ENCODE results near the gene TIMP3.
"Not testable (repeated sequence)": the region's sequence is repeated elsewhere in the genome, so short reads cannot be mapped to it uniquely, and the experiment has no call there.

Gene TIMP3

DNA sequence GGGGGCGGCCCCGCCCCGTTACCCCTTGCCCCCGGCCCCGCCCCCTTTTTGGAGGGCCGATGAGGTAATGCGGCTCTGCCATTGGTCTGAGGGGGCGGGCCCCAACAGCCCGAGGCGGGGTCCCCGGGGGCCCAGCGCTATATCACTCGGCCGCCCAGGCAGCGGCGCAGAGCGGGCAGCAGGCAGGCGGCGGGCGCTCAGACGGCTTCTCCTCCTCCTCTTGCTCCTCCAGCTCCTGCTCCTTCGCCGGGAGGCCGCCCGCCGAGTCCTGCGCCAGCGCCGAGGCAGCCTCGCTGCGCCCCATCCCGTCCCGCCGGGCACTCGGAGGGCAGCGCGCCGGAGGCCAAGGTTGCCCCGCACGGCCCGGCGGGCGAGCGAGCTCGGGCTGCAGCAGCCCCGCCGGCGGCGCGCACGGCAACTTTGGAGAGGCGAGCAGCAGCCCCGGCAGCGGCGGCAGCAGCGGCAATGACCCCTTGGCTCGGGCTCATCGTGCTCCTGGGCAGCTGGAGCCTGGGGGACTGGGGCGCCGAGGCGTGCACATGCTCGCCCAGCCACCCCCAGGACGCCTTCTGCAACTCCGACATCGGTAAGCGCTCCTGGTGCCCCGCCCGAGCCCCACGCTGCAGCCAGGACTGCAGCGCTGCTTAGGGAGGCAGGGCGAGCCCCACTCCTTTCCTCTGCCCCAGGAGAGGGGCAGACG is at the start of gene TIMP3:
Gene TIMP3, plus strand, starts transcription at position 169 of the 700 bp plus-strand sequence. Its CDS starts 297 bp downstream, at position 466.
- peak; percentile 46 for DNase-seq

DNA sequence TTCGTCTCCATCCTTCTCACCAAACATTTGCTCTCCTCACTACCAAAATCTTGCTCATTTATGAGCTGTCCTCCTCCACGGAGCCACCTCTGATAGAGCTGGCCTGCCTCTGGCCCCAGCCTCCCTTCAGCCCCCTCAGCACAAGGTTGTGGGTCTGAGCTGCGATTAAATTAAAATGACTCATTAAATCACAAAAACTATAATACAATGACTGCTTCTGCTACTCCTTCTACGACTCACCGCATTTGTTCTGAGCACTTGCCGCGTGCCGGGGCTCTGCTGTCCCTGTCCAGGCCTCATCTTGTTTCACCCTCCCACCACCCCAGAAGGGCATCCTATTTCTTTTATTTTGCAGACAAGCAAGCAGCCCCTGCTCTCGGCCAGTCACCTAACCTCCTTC is 49.2 kb upstream of the TIMP3 start:
- DNase-seq = no peak

DNA sequence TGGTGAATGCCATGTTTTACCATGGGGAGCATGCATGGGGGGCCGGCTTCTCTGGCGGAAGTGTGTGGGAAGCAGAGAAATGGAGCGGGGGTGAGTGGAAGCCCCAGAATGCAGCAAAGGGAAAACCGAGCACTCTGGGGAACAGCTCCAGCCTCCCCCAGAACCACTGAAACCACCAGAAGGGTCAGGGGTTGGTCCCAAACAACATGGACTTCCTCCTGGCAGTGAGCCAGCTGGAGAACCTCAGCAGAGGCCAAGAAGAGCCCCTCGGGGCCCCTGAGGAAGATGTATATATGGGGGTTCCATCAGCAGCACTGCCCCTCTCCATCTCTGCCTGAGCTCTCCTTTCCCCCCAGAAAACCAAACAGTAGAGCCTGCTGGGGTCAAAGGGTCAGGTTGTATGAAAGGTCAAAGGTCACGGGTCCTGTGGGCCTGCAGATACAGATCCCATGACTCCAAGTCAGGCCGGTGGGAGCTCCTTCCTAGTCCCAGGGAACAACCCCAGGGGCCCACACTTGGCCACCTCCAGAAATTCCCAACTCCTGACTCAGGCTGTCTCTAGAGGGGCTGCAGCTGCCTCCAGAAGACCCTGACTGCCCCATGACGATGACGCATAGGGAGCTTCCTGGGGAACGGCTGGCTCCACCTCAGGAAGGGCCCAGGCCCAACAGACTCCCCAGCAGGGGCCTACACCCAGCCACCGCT is 48.5 kb upstream of the TIMP3 start:
- DNase-seq = no peak

DNA sequence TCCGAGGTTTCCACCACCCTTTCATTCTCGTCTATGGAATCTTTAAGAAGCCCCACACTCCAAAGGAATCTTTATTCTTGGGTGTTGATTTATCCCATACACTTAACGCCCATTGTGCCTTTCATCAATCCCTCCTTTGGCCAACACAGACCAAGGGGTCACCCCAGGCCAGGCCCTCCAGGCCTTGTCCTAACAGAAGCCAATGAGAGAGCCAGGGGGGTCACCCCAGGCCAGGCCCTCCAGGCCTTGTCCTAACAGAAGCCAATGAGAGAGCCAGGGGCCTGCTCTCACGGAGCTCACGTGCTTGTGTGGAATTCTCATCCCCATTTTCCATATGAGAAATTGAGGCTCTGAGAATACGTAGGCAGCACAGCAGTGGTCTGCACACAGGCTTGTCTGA is 47.9 kb upstream of the TIMP3 start:
- DNase-seq = no peak

DNA sequence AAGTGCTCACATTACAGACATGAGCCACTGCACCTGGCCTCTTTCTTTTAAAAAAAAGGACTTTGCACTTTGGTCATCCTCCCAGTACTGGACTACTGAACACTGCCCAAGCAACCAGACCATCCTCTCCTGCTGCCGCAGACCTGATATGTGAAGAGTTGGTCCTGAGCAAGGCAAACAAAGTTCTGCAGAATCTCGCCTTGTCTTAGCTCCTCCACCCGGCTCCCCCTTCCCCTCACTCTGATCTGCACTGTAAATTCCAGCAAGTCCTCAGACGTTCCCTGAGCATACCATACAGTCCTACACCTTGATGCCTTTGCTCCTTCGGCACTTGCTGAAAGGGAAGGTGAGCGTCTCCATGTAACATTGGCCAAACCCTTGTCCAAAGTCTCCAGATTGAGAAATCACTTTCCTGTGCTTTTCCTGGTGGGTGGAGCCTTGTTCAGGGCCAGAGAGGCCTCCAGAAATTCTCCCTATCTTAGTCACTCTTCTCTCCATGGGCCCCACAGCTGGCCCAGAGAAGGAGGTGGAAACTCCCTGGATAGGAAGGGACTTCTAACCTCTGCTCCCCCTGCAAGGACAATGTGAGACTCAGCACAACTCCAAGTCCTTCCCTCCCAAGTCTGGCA is 47.0 kb upstream of the TIMP3 start:
- no peak for DNase-seq

DNA sequence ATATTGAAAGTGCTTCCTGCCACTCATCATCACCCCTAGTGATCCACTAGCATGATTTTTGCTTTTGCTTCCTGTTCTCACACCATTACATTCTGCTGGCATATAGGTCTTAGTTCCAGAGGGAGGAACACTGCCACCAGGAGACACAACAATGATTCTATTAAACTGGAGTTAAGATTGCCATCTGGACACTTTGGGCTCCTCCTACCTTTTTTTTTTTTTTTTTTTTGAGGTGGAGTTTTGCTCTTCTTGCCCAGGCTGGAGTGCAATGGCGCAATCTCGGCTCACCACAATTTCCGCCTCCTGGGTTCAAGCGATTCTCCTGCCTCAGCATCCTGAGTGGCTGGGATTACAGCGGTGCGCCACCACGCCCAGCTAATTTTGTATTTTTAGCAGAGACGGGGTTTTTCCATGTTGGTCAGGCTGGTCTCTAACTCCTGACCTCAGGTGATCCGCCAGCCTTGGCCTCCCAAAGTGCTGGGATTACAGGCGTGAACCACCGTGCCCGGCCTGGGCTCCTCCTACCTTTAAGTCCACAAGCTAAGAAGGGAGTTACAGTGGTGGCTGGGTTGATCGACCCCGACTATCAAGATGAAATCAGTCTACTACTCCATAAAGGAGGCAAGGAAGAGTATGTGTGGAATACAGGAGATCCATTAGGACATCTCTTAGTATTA is 44.3 kb upstream of the TIMP3 start:
- DNase-seq = not testable (repeated sequence)

DNA sequence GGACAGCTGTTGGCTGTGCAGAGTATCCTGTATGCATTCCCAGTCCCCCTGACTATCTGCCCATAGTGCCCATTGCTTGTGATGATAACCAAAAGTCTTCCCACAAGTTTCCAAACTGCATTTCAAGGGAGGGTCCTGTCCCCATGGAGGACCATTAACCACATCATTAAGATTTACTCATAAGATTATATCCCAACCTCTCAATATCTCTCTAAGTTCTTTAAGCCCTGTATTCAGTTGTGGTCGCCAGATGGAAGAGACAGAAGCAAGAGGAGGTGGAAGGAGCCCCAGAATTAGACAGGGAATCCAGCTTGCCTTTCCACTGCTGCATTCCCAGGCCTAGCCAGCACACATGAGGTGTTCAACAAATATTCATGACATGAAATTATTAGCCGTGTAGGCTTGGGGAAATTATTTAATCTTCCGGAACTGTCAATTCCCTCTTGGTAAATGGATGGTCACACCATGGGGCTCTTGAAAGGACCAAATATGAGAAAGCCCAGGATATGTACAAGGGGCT is 42.6 kb upstream of the TIMP3 start:
- no peak for DNase-seq

DNA sequence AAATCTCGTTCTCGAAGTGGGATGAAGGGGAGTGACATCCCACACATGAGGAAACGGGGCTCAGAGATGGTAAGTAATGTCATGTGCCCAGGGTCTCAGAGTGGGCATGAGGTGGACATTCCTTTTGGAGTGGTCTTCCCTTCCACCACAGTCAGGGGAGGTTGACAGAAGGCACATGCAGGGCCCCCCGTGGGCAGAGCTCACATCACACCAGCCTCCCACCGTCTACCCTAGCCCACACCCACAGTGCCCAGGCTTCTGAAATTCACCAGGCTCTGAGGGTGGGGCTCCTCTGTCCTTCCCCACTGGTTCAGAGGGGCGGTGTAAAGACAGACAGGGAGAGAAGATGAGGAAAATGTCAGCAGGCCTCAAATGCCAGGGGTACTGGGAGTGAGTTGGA is 41.1 kb upstream of the TIMP3 start:
- DNase-seq = no peak

DNA sequence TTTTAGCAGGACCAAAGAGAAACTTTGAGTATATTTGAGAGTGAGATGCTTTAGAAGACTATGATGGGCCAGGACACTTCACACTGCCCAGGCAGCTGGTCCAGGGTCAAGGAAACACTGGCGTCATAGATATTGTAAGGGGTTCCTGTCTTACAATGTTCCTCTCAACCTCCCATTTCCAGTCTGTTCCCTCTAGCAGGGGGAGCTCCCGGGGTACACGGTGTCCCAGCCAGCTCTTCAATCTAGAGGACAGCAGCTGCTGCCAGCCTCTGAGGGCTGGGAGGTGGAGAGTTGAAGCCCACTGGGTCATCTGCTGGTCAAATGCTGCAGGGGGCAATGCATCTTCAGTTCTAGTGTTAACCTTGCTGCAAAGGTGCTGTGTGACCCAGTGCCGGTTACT is 40.7 kb upstream of the TIMP3 start:
- no peak for DNase-seq

DNA sequence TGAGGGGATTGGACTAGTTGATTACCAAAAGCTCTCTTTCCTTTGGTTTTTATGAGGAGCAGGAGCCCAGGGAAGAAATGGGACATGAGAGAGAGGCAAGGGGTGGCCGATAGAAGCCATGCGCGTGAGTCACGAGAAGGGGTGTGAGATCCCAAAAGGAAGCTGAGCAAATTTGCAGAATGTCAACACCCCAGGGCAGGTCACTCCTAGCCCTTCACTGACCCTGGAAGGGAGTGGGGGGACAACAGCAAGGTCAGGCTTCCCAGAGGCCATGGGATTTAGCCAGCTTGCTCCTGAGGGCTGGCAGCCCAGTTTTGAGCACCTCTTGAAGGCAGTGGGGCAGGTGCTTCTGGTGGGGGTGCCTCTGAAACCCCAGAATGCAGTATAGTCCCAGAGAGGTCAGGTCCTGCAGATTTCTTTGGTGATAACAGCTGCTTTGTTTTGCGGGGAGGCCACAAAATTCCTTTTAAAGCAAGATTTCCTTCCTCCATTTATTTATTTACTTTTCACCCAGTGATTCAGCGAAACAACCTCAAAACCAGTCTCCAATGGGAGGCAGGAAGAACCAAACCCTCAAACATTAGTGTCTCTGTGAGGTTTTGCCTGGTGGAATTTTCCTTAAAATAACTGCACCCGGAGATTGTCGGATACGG is 40.1 kb upstream of the TIMP3 start:
- no peak for DNase-seq

DNA sequence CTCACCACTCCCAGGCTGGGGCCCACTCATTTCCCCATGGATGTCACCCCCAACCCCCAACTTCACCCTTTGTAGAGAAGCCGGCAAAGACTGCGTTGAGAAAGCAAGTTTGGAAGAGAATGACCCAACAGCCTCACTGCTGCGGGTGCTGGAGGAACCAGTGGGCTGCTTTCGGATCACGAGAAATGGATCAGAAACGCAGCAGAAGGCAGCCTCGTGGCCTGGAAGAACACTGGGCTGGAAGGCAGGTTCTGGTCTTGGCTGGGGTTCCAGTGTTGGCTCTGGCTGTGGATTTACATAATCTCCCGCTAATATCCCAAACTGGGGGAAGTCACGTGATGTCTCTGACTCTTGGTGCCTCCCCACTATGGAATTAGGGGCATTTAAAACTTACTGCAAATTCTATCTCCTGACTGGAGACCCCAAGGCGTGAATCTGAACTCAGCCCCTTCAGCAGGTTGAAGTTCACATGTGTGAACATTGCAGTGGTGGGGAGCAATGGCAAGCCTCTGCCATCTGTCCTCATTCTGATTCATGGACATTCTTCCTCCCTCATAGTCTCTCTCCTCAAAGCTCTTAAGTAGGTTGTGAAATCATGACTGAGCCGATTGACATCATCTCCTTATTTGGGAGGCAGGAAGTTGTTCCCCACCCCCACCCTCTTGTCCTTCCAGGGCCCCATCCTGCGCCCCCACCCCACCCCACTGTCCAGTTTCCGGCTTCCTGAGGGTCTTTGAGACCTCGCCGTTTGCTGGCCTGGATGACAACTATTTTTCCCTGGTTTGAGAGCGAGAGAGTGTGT is 37.0 kb upstream of the TIMP3 start:
- DNase-seq = no peak

DNA sequence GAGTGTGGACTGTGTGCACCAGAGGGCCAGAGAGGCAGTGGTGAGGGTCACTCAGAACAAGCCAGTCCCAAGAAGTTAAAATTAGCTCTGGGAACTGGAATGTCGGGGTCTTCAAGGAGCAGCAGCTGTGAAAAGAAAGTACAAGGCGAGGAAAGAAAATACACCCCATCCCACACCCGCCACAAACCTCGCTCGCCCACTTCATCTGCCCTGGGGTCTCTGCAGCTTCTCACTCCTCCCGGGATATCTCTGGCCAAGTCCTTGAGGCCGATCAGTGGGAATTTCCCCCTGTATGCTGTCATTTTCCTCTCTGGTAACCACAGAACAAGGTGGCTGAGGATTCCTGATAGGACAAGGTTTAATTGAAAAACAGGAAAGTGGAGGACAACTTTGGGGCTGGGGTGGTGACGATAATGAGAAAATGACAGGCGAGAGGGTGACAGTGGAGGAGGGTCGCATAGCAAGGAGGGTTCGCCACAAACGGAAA is 36.3 kb upstream of the TIMP3 start:
- DNase-seq = no peak

DNA sequence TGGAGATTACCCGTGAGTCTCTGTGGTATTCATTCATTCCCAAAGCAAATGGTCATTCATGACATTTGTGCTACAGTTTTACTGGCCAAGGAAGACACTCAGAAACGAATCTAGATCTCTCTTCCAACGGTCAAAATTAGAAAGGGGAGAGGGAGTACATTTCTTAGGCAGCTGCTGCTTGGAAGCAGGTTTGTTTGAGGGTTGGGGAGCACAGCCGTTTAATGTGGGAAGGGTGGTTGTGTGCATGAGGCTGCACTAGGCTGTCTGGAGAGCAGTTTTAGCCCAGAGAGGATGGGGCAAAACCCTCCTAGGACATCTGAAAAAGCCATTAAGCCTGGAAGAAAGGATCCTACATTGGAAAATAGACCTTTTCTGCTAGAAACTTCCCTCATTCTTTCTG is 29.7 kb upstream of the TIMP3 start:
- DNase-seq = no peak

DNA sequence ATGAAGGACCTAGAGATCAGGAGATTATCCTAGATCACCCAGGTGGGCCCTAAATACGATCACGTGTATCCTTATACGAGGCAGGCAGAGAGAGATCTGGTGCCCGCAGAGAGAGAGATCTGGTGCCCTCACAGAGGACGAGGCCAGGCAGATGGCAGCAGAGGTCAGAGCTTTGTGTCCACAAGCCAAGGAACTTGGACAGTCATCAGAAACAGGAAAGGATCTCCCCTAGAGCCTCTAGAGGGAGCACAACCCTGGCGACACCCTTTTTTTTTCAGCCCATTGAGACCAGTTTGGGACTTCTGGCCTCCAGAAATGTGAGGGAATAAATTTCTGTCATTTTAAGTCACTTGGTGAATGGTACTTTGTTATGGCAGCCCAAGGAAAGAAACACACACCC is 25.5 kb upstream of the TIMP3 start:
- DNase-seq = no peak

DNA sequence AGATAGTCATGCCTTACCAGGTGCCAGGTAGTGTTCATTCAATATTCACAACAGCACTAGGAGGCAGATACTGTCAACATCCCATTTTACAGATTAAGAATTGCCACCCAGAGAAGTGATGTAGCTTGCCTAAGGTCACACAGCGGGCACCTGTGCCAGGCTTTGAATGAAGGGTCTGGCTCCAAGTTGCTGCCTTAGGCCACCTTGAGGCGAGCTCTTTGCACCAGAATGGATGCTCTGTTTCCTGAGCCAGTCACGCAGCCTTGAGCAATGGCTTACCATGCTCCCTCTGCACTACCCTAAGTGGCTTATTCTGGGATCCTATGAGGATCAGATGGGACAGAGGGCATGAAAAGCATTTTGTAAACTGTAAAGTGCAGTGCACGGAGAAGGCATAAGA is 25.1 kb upstream of the TIMP3 start:
- no peak for DNase-seq

DNA sequence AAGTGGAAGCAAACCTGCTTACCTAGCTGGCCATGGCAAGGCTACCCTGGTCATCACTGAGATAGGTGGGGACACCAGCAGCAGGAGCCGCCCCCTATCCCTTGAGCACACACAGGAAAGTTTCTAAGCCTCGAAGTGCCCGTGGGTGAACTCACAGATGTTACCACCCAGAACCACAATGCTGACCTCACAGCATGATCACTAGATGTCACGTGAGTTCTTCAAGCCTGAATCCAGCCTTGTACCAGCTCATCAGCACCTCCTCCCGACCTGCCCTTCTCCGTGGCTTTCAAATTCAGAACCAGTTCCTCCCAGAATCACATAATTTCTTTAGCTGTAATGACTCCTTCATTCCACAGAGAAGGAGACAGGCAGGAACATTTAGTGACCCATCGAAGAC is 24.7 kb upstream of the TIMP3 start:
- DNase-seq = no peak

DNA sequence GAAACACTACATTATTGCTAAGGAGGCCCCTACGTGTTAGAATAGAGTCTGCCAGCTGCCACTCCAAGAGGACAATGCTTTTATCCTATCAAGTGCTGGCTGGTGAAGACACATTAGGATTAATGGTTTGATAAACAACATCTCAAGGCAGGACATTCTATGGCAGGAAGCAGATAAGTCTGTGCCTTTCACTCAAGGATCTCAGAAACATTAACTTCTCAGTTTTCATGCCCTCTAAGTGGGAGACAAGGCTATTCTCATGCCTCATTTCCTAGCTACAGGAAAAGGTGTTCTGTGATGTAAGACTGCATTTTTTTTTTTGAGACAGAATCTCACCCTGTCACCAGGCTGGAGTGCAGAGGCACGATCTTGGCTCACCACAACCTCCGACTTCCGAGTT is 23.5 kb upstream of the TIMP3 start:
- no peak for DNase-seq

DNA sequence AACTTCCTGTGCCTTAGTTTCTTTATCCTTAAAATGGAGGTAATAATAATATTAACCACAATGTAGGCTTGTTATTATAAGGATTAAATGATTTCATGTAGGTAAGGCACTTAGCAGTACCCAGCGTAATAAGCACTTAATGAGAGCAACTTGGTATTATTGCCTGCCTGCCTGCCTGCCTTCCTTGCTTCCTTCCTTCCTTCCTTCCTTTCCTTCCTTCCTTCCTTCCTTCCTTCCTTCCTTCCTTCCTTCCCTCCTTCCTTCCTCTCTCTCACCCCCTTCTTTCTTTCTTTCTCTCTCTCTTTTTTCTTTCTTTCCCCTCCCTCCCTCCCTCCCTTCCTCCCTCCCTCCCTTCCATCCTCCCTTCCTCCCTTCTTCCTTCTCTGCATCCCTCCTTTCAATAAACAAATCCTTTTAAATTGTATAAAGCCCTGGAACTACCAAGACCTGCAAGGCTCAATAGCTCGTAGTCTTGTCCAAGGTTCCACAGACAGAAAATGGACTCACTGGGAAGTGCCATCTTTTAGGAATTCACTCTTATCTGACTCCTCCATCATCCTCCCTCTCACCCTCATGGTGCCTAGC is 20.7 kb upstream of the TIMP3 start:
- DNase-seq = no peak

DNA sequence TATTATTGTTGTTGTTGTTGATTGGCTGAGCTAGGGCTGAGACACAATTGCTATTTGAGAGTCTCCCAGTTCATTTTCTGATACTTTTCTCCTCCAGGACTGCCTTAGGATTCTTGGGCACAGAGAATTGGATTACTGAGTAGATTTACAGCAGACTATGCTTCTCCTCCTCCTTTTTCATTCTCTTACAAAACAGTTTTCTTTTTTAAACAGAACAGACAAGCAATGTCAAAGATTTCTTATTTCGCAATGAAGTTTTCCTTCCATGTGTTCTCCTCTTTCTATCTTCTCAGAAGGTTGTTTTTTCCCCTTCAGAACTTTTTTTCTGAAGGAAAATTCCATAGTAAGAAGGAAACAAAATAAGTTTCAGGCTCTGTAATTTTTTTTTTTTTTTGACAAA is 19.8 kb upstream of the TIMP3 start:
- no peak for DNase-seq

DNA sequence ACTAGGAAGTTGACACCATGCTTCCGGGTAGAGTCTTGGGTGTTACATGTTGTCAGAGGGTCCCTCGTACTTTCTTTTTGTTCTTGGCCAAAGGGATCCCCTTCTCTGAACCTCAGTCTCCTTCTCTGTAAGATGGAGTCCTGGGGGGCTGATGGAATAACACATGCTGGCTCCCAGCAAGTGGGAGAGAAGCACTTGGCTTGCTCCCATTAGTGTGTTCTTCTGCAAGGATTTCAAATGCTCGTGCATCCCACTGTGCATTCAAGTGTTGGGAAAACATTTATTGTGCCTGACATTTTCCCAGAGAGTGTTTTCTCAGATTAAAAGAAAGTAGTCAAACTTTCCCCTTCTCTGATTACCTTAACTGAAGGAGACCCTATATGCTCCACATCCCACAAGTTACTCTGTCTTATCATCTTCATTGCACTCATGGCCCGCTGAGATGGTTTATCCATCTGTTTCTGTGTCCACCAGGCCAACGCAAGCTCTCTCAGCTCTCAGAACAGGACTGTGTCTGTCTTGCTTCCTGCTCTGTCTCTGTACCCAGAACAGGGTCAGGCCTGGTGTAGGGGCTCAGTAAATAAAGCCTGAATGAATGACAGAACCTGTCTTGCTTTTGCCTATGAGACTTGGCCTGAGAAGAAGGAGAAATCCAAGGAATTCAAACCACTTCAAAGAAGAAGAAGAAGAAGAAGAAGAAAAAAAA is 16.0 kb upstream of the TIMP3 start:
- no peak for DNase-seq

DNA sequence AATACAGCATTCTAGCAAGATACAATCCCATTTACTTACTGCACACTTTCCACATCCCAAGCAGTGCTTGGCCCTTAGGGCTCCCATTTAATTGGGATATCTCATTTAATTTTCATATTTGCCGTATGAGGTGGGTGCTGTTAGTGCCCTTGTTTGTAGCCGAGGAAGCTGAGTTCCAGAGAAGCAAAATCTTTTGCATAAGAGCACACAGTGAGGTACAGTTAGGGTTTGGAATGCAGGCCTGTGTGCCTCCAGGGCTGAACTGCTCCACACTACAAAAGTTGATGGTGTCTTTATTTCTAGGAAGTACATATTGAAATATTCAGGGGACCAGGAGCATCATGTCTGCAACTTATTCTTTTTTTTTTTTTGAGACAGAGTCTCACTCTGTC is 15.5 kb upstream of the TIMP3 start:
- no peak for DNase-seq
